Stimulated activated CD8-positive, alpha-beta memory T cell treated with anti-CD3 and anti-CD28 coated beads, Interleukin-15, amount 100 ng/mL, for 24 hours (primary cell): ENCODE measurements around the gene PHACTR3.
A peak's percentile ranks its signal among the peaks of the same experiment; 100 is the strongest.
"Not testable (repeated sequence)": the region's sequence is repeated elsewhere in the genome, so short reads cannot be mapped to it uniquely, and the experiment has no call there.

Experiments used
- DNase-seq: peaks from one replicate; pipeline ENCODE4 v3.0.0-alpha.2; 2020; ENCODE audit warnings: low read depth

Gene PHACTR3

DNA sequence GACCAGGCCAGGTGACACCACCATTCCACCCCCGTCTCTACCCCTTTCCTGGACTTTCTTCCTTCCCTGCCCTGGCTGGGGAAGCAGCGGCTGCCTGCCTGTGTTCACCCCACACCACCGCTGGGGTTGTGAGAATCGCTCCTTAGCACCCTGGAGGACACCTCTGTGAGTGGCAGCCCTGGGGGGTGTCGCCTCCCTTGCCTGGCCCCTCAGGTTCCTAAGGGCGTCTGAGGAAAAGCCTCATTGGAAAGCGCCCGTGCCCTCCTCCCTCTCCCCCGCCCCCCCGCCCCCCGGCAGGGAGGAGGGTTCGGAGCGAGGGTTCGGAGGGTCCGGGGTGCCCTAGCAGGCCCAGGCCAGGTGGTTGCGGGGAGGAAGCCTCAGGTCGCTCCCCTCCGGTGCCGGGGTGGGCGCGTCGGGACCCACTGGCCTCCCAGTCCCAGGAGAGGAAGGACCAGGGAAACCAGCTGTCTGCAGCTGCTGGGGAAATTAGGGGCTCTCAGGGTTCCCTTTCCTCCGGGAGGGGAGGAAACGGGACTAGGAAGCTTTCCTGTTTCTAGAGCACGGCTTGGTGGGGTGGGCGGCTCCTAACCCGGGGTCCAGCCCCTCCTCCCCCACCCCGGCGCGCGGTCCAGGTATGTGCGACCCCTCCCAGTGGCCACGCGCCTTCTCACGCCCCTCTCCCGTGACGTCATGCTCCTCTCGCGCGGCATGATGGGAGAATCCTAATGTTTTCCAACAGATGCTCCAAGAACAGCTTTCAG lies at the start of gene PHACTR3:
Gene PHACTR3, plus strand, starts transcription at position 760 of the 761 bp plus-strand sequence. CDS start 475 bp downstream, outside the sequence.
- DNase-seq: no peak

DNA sequence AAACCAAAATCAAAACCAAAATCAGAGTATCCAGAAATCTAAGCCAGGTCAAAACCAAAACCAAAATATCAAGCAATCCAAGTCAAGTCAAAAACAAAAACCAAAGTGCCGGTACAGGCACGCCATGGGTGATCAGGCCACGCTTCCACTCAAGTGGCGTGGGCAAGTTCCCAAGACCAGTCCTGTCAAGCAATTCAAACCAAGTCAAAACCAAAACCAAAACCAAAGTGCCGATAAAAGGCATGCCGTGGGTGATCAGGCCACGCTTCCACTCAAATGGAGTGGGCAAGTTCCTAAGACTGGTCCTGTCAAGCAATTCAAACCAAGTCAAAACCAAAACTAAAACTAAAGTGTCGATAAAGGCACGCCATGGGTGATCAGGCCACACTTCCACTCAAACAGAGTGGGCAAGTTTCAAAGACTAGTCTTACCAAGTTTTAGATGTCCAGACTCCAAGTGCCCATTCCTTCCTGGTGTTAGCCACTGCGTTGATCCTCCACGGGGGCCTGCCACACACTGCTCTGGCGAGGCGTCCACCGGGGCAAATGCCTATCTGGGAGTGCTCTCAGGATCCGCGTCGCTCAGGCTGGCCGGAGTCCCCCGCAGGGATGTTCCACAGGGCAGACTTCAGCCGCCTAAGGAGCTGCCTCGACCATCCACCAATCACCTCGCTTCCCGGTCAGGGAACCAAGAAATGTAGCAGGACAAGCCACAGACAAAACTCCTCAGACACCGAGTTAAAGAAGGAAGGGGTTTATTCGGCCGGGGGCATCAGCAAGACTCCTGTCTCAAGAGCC lies 46.4 kb upstream of the PHACTR3 start:
- not testable (repeated sequence) for DNase-seq

DNA sequence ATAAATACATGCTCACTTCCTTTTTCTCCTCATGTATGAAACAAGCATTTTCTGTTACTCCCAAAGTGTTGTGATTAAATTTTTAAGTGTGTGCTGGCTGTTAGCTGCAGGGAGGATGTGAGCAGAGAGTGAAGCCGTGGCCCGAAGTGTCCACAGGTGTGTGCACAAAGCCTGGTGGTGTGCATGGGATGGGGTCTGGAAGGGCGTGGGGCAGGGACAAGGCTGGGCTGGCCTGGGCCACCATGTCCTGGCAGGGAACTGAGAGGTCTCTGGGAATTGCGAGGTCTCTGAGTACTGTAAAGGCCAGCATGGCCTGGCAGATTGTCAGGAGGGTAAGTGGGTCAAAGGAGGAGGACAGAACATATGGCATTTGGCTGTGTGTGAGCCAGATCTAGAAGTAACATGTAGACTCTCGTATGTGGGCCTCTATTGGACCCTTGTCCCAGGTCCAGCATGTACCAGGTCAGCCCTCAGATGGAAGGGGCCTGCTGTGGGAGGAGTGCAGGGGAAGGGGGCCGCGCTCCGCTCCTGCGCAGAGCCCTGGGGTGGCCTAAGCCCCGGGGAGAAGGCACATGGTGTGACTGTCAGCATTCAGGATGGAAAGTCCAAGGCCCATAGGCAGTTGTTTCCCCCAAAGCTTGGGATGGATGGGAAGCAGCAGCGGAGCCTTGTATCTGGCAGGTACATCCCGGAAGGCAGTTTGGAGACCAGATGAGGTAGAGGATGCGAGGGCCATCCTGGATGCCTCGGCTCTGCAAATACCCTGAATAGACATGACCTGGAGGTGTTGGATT lies 45.1 kb upstream of the PHACTR3 start:
- no peak for DNase-seq

DNA sequence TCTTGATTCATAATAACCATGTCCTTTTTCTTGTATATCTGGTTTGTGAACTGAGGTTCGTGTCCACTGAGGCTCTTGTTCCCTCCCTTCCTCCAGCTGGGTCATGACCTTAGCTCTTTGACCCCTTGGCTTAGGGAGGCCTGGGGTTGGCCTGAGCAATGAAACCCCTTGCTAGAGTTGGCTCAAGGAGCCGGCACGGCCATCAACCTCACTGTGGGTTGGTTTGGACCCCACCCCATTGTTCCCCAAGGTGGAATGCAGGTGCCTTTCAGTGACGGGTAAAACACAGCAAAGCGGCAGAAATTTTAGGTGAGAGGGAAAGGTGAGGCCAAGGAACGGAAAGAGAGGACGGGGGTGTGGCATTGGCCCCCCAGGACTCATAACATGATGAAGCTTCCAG lies 44.5 kb upstream of the PHACTR3 start:
- DNase-seq: no peak

DNA sequence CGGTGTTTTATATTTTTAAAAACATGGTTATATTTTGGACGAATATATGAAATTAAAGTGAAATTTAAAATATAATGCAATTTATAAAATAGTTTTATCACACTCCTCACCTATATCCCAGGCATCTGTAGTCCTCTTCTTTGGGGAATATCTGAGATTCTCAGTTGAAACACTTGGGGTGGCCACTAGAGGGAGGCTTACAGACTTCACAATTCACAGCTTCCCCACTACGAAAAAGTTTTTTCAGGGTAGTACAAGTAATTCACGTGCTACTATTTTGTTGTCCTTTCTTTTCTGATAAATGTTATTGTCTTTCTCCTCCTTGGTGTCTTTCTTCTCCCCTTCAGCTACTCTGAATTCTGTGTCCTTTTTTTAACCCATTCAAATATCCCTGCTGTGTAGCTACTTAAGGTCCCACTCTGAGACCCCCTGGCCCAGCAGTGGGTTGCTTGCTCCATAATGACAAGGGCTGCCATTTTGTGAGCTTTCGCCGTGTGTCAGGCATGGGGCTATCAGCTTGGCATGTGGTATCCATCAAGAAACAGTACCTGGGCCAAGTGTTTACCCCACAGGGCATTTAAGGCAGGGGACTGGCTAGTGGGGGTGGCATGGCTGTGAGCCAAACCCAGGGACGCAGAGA lies 43.6 kb upstream of the PHACTR3 start:
- no peak for DNase-seq

GRCh38 chr20:59561228-59561605 lies 43.1 kb upstream of the PHACTR3 start:
- DNase-seq: no peak

GRCh38 chr20:59561614-59562277 lies 42.6 kb upstream of the PHACTR3 start:
- DNase-seq: no peak

GRCh38 chr20:59564171-59564570 lies 40.2 kb upstream of the PHACTR3 start:
- no peak for DNase-seq

DNA sequence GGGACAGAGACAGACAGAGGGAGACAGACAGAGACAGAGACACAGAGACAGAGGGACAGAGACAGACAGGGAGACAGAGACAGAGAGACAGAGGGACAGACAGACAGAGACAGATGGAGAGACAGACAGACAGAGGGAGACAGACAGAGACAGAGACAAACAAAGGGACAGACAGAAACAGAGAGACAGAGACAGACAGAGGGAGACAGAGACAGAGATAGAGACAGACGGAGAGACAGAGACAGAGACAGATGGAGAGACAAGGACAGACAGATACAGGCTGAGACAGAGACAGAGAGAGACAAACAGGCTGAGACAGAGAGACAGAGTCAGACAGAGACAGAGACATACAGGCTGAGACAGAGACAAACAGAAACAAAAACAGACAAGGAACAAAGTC lies 39.4 kb upstream of the PHACTR3 start:
- no peak for DNase-seq

DNA sequence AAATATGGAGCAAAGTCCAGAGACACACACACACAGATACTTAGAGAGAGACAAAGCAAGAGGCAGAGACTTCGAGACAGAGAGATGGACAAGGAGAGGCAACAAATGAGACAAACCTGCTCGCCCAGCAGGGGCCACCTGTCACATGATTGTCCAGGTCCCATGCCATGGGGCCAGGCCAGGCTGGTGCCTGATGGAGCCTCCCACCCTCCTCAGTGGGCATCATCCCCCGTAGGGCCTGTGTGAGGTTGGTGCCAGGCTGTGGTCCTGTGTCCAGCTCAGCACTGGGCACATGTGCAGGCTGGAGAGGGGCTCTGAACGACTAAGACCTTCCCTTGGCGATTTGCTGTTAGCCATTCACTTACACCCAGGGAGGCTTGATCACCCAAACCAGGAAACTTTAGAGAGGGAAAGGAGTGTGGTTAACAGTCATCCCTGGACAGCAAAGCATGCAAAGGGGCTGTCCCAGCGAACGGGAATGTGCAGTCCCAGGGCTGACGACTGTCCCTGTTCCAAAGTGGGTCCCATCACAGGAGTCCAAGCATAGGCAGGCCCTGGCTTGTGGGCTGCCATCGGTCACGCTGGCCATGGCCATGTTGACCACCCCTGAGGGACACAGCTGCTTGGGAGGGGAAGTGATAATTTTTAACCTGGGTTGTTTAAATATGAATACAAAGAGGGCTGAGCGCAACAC lies 38.4 kb upstream of the PHACTR3 start:
- DNase-seq: no peak

DNA sequence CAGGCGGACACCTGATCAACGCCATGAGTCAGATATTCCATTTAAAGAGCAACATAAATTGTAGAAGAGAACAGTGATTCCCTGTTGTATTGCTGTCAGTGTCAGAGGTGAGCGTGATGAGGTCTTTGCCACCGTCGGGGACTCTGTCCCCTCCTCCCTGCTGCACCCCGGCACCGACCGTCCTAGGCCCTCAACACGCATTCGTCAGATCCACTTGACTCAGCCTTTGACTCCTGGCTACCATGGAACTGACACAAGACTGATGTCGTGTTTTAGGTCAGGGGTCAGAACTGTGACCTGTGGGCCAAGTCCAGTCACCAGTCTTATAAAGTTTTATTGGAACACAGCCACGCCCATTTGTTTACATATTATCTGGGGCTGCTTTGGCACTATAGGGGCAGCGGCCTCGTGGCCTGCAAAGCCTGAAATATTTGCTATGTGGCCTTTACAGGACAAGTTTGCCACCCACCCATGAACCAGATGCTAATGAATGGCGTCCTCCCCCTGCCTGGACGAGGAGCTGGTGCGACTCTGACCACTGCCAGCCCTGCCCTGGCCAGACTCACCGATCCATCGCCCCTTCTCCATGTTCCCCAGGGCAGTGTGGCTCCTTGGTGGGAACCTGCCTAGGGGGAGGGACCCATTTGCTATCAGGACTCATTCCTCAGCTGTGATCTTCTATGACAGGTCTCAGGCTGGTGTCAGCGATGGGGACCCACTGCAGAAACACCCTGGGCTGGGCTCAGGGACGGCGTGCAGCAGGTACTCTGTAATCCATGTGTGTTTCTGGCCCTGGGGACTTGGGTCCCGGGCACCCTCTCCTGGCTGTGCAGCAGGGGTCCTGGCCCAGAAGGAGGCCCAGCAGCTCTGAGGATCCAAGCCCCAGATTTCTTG lies 37.5 kb upstream of the PHACTR3 start:
- DNase-seq: no peak

GRCh38 chr20:59567585-59568508 lies 36.5 kb upstream of the PHACTR3 start:
- no peak for DNase-seq

GRCh38 chr20:59568509-59569024 lies 35.8 kb upstream of the PHACTR3 start:
- DNase-seq: no peak

GRCh38 chr20:59569305-59569704 lies 35.0 kb upstream of the PHACTR3 start:
- no peak for DNase-seq

- DNase-seq: no peak
Observed at GRCh38 chr20:59571151-59571550, 33.2 kb upstream of the PHACTR3 start.

DNA sequence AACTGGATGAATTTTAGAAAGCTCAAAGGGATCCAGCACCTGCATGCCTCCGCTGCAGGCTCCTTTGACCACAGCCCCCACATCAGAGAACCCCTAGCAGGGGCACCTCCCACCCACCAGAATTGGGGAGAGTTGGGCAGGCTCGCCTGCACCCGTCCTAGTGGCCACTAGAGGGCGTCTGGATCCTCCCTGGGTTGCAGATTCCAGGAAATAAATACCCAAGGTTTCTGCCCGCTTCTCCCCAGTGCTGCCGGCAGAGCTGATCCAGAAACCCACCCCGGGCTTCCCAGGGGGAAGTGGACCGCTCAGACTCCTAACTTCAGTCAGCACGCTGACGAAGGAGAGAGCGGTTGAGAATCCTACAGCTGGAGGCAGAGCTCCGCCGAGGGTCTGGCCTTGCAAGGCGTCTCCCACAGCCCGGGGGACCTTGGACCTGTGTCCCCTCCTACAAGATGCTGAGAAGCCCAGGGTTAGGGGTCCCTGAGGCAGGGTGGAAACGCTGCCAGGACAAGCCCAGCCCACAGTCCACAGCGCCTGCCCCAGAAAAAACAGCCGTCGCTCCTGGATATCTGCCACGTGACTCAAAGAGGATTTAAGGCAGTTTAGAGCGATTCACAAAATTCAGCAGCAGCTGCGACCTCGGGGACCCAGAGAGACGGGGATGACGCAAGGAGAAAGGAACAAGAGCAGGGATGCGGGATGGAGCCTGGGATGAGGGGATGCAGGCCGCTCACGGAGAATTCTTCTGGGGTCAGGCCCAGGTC lies 32.6 kb upstream of the PHACTR3 start:
- DNase-seq: peak; percentile 35

DNA sequence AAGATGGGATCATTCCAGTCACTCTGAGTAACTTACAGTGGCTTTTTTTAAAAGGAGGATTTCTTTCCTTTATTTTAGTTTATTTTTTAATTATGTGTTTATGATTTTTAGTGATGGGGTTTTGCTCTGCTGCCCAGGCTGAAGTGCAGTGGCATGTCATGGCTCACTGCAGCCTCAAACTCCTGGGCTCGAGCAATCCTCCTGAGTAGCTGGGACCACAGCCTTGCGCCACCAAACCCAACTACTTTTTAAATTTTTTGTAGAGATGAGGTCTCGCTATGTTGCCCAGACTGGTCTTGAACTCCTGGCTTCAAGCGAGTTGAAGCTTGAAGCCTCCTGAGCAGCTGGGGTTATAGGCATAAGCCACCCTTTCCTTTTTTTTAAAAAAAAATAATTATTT lies 31.8 kb upstream of the PHACTR3 start:
- no peak for DNase-seq

- DNase-seq: no peak
Observed at GRCh38 chr20:59573837-59574236, 30.5 kb upstream of the PHACTR3 start.
